ENCODE results near the gene C15orf39.

GRCh38 chr15:75177360-75178071 is 24.2 kb upstream of the C15orf39 start:
- TF ChIP-seq POLR2A (IDR thresholded peaks at IDR 0.05; ENCODE audit: low read depth, low read length) = no peak
- TF ChIP-seq POLR2AphosphoS5 (IDR thresholded peaks at IDR 0.05; ENCODE audit: low read depth, low read length) = no peak
